Measurements from ENCODE around the gene PCDHGA8. TPM values are rescaled to one million over a fixed set of nuclear protein-coding genes. Genes with fewer than 3 reads are reported as not detected.

PCDHGA8 gene
- total RNA-seq, 1 donor from 2014 or later = 2.8 TPM

DNA sequence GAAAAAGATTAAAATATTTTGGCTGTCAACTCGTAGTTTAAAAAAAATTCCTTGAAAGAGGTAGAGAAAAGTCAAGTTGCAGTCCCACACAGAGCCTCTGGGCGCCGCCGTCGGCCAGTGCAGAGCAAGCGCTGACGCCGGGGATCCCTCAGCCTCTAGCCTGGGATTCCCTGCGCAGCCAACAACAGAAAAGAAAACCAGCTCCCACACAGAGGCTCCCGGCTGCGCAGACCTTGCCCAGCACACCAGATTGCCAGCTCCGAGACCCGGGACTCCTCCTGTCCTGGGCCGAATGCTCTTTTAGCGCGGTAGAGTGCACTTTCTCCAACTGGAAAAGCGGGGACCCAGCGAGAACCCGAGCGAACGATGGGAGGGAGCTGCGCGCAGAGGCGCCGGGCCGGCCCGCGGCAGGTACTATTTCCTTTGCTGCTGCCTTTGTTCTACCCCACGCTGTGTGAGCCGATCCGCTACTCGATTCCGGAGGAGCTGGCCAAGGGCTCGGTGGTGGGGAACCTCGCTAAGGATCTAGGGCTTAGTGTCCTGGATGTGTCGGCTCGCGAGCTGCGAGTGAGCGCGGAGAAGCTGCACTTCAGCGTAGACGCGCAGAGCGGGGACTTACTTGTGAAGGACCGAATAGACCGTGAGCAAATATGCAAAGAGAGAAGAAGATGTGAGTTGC is 25.2 kb downstream of the PCDHGA8 start, which contains the start of gene PCDHGB7:
PCDHGB7 (plus strand) TSS at position 184 of the 679 bp plus-strand sequence; CDS start at position 367, 183 bp downstream.

DNA sequence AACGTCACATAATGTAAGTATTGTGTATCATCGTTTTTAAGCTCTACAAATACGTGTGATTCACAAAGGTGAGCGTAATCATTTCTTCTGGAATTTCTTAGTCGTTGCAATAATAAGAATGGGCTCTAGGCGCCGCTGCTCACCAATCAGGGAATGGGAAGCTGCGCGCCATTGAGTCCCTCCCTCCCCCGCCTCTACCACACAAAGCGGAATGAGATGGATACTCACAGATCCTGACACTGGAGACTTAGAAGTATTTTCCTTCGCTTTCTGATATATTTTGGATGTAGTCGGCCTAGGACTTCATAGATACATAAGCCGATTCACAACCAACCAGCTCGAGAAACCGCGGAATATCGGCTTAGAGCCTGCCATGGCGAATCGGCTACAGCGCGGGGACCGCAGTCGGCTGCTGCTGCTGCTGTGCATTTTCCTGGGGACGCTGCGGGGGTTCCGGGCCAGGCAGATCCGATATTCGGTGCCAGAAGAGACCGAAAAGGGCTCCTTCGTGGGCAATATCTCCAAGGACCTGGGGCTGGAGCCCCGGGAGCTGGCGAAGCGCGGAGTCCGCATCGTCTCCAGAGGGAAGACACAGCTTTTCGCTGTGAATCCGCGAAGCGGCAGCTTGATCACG is 28.5 kb downstream of the PCDHGA8 start, which contains the start of gene PCDHGA11:
PCDHGA11 (plus strand) TSS at position 197 of the 634 bp plus-strand sequence; CDS start at position 374, 177 bp downstream.

DNA sequence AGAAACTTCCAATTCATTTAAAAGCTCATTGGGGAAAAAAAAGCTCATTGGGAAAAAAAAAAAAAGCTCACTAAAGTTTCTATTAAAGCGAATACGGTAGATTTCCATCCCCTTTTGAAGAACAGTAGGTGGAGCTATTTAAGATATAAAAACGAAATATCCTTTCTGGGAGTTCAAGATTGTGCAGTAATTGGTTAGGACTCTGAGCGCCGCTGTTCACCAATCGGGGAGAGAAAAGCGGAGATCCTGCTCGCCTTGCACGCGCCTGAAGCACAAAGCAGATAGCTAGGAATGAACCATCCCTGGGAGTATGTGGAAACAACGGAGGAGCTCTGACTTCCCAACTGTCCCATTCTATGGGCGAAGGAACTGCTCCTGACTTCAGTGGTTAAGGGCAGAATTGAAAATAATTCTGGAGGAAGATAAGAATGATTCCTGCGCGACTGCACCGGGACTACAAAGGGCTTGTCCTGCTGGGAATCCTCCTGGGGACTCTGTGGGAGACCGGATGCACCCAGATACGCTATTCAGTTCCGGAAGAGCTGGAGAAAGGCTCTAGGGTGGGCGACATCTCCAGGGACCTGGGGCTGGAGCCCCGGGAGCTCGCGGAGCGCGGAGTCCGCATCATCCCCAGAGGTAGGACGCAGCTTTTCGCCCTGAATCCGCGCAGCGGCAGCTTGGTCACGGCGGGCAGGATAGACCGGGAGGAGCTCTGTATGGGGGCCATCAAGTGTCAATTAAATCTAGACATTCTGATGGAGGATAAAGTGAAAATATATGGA is 38.1 kb downstream of the PCDHGA8 start, which contains the start of gene PCDHGA12:
PCDHGA12 (plus strand) TSS at position 176 of the 782 bp plus-strand sequence; CDS start at position 429, 253 bp downstream.

Other genes starting within 250 kb of the PCDHGA8 start
- under 0.01 and 0.28 TPM in 2 replicates for gene PCDHB6, start 242.6 kb upstream of the PCDHGA8 start, total RNA-seq
- gene PCDHB7, start 220.0 kb upstream of the PCDHGA8 start, total RNA-seq = 0.19 and 1.1 TPM in 2 replicates
- under 0.01 and 1.4 TPM in 2 replicates for gene PCDHB8, start 214.8 kb upstream of the PCDHGA8 start, total RNA-seq
- gene PCDHB16, start 210.2 kb upstream of the PCDHGA8 start, total RNA-seq = 0.19 and 1.7 TPM in 2 replicates
- gene PCDHB9, start 205.5 kb upstream of the PCDHGA8 start, total RNA-seq = under 0.01 and 0.56 TPM in 2 replicates
- gene PCDHB10, start 200.3 kb upstream of the PCDHGA8 start, total RNA-seq = 0.19 and 1.7 TPM in 2 replicates
- 0.19 and 0.85 TPM in 2 replicates for gene PCDHB11, start 193.0 kb upstream of the PCDHGA8 start, total RNA-seq
- under 0.01 and 0.28 TPM in 2 replicates for gene PCDHB12, start 183.9 kb upstream of the PCDHGA8 start, total RNA-seq
- 0.19 and 1.1 TPM in 2 replicates for gene PCDHB13, start 178.7 kb upstream of the PCDHGA8 start, total RNA-seq
- gene PCDHB14, start 169.3 kb upstream of the PCDHGA8 start, total RNA-seq = 0.58 and 2.5 TPM in 2 replicates
- 0.38 and 1.4 TPM in 2 replicates for gene PCDHB15, start 147.2 kb upstream of the PCDHGA8 start, total RNA-seq
- under 0.01 and 0.19 TPM in 2 replicates for gene SLC25A2, start 88.6 kb upstream of the PCDHGA8 start, total RNA-seq
- gene TAF7, start 71.8 kb upstream of the PCDHGA8 start, total RNA-seq = 90.2 and 102 TPM in 2 replicates
- 0.38 and 1.4 TPM in 2 replicates for gene PCDHGA1, start 62.1 kb upstream of the PCDHGA8 start, total RNA-seq
- 1.5 and 3.1 TPM in 2 replicates for gene PCDHGA2, start 53.9 kb upstream of the PCDHGA8 start, total RNA-seq
- 0.38 and 1.7 TPM in 2 replicates for gene PCDHGA3, start 48.8 kb upstream of the PCDHGA8 start, total RNA-seq
- gene PCDHGB1, start 42.5 kb upstream of the PCDHGA8 start, total RNA-seq = 0.38 and 3.1 TPM in 2 replicates
- gene PCDHGA4, start 37.6 kb upstream of the PCDHGA8 start, total RNA-seq = 2.9 and 8.2 TPM in 2 replicates
- gene PCDHGB2, start 32.6 kb upstream of the PCDHGA8 start, total RNA-seq = 1.2 and 2.5 TPM in 2 replicates
- gene PCDHGA5, start 28.5 kb upstream of the PCDHGA8 start, total RNA-seq = 0.58 and 1.1 TPM in 2 replicates
- gene PCDHGB3, start 22.4 kb upstream of the PCDHGA8 start, total RNA-seq = 1.9 and 4.5 TPM in 2 replicates
- 1.5 and 3.1 TPM in 2 replicates for gene PCDHGA6, start 18.7 kb upstream of the PCDHGA8 start, total RNA-seq
- gene PCDHGA7, start 9.9 kb upstream of the PCDHGA8 start, total RNA-seq = 1.5 and 3.7 TPM in 2 replicates
- gene PCDHGB4, start 4.9 kb upstream of the PCDHGA8 start, total RNA-seq = 9.6 and 22.0 TPM in 2 replicates
- gene PCDHGB5, start 5.3 kb downstream of the PCDHGA8 start, total RNA-seq = 17.8 and 21.4 TPM in 2 replicates
- gene PCDHGA9, start 10.1 kb downstream of the PCDHGA8 start, total RNA-seq = 2.1 and 3.1 TPM in 2 replicates
- gene PCDHGB6, start 15.4 kb downstream of the PCDHGA8 start, total RNA-seq = 0.96 and 2.5 TPM in 2 replicates
- gene PCDHGA10, start 20.4 kb downstream of the PCDHGA8 start, total RNA-seq = 1.2 and 3.4 TPM in 2 replicates
- 1.9 and 4.5 TPM in 2 replicates for gene PCDHGB7, start 25.0 kb downstream of the PCDHGA8 start, total RNA-seq
- 3.1 and 4.5 TPM in 2 replicates for gene PCDHGA11, start 28.4 kb downstream of the PCDHGA8 start, total RNA-seq
- gene PCDHGA12, start 37.9 kb downstream of the PCDHGA8 start, total RNA-seq = 6.7 and 14.7 TPM in 2 replicates
- gene PCDHGC3, start 83.3 kb downstream of the PCDHGA8 start, total RNA-seq = 24.7 and 31.0 TPM in 2 replicates
- 0.77 and 1.1 TPM in 2 replicates for gene PCDHGC4, start 92.4 kb downstream of the PCDHGA8 start, total RNA-seq
- gene PCDHGC5, start 96.4 kb downstream of the PCDHGA8 start, total RNA-seq = 1.7 and 2.0 TPM in 2 replicates
- 16.1 and 41.4 TPM in 2 replicates for gene DIAPH1, start 226.4 kb downstream of the PCDHGA8 start, total RNA-seq
- 43.1 and 49.1 TPM in 2 replicates for gene HDAC3, start 244.2 kb downstream of the PCDHGA8 start, total RNA-seq
- gene RELL2, start 244.4 kb downstream of the PCDHGA8 start, total RNA-seq = 2.7 and 3.7 TPM in 2 replicates